ENCODE data around the gene DLGAP1. TPM values are rescaled to one million over a fixed set of nuclear protein-coding genes. Genes with fewer than 3 reads are reported as not detected.

DLGAP1 gene
- total and polyA plus RNA-seq, 2 of the 4 experiments (the other 2 are of a cell fraction): under 0.01 to 0.09 TPM

GRCh38 chr18:3529077-3529476 lies 926.0 kb downstream of the DLGAP1 start:
- Histone ChIP-seq H3K4ac (ENCODE audit: low read depth, low read length) (no peak overlapping the region), H3K9me3 (ENCODE audit: control insufficient read depth, insufficient read depth, low read length) (no peaks in the 10 kb centered on the region), H2BK15ac (ENCODE audit: low read depth, low read length) (no peak overlapping the region), H2AFZ (replicated peaks; ENCODE audit: low read length, poor library complexity) (no peak overlapping the region), H2BK20ac (ENCODE audit: low read depth, low read length) (no peak overlapping the region), H2AK9ac (replicated peaks; ENCODE audit: low read depth, low read length, poor library complexity) (no peak overlapping the region), H3K79me1 (ENCODE audit: low read depth in 1 of 2, low read length in 2 of 2) (no peaks in the 10 kb centered on the region), H4K91ac (ENCODE audit: insufficient read depth, low read depth, low read length) (no peak overlapping the region), H3K4me2 (ENCODE audit: low read depth, low read length) (no peak overlapping the region), H3K27ac (ENCODE audit: insufficient read depth, low read length) (no peak overlapping the region), H3K27me3 (ENCODE audit: control insufficient read depth, insufficient read depth, low read length) (no peaks in the 10 kb centered on the region), H4K8ac (ENCODE audit: low read depth in 2 of 2, low read length in 2 of 2) (no peak overlapping the region), H3K36me3 (ENCODE audit: control insufficient read depth, insufficient read depth, low read length) (no peaks in the 10 kb centered on the region), H3K9ac (ENCODE audit: low read depth, low read length) (no peak overlapping the region), H3K56ac (ENCODE audit: extremely low read depth, insufficient read depth, low read length) (no peak overlapping the region), H3K9me1 (ENCODE audit: insufficient read depth, low read length) (no peaks in the 10 kb centered on the region), H3K4me3 (ENCODE audit: insufficient read depth, low read depth, low read length) (no peak overlapping the region), H3K14ac (replicated peaks; ENCODE audit: low read depth, low read length) (no peak overlapping the region), H3K23ac (ENCODE audit: low read depth, low read length) (no peak overlapping the region), H3K18ac (ENCODE audit: low read depth, low read length) (no peak overlapping the region), H2AK5ac (ENCODE audit: low read depth, low read length) (no peak overlapping the region), H3K4me1 (ENCODE audit: control insufficient read depth, insufficient read depth, low read length) (peaks cover 2% of the 10 kb centered on the region; the same call in 1 of the 2 replicates), H2BK5ac (ENCODE audit: low read depth, low read length, poor library complexity, severe bottlenecking) (no peak overlapping the region), H4K20me1 (ENCODE audit: insufficient read depth, low read length) (no peaks in the 10 kb centered on the region), H2BK120ac (ENCODE audit: low read depth, low read length) (no peak overlapping the region), H4K5ac (ENCODE audit: low read depth, low read length) (no peak overlapping the region)
- in situ Hi-C loops (cut with MboI; ENCODE audit: low sequenced_read_pairs) (no loop called here), intact Hi-C loops (cut with micrococcal nuclease) (no loop called here), dilution Hi-C loops (cut with HindIII; ENCODE audit: low sequenced_read_pairs, unreplicated experiment) (no loop called here)
- no peak for DNase-seq
- TF ChIP-seq POLR2A (IDR thresholded peaks at IDR 0.05; ENCODE audit: low read depth, low read length) (no peak), SMC3 (IDR thresholded peaks at IDR 0.05; ENCODE audit: low read depth, low read length) (no peak), FOS (IDR thresholded peaks at IDR 0.05; ENCODE audit: low read depth, low read length) (no peak), MAFK (IDR thresholded peaks at IDR 0.05; ENCODE audit: low read depth, low read length) (no peak), BHLHE40 (IDR thresholded peaks at IDR 0.05; ENCODE audit: low read depth, low read length) (no peak), CEBPB (IDR thresholded peaks at IDR 0.05; ENCODE audit: low read depth, low read length) (no peak), ELK1 (IDR thresholded peaks at IDR 0.05; ENCODE audit: borderline replicate concordance, low read depth, low read length) (no peak), RFX5 (IDR thresholded peaks at IDR 0.05; ENCODE audit: low read depth, low read length) (no peak), NFE2L2 (IDR thresholded peaks at IDR 0.05; ENCODE audit: low read depth, low read length) (no peak), RAD21 (IDR thresholded peaks at IDR 0.05; ENCODE audit: low read length) (no peak), RCOR1 (IDR thresholded peaks at IDR 0.05; ENCODE audit: insufficient replicate concordance, low read length) (no peak), MXI1 (IDR thresholded peaks at IDR 0.05; ENCODE audit: borderline replicate concordance, low read depth, low read length) (no peak)
- TF ChIP-seq, protein P1, sequence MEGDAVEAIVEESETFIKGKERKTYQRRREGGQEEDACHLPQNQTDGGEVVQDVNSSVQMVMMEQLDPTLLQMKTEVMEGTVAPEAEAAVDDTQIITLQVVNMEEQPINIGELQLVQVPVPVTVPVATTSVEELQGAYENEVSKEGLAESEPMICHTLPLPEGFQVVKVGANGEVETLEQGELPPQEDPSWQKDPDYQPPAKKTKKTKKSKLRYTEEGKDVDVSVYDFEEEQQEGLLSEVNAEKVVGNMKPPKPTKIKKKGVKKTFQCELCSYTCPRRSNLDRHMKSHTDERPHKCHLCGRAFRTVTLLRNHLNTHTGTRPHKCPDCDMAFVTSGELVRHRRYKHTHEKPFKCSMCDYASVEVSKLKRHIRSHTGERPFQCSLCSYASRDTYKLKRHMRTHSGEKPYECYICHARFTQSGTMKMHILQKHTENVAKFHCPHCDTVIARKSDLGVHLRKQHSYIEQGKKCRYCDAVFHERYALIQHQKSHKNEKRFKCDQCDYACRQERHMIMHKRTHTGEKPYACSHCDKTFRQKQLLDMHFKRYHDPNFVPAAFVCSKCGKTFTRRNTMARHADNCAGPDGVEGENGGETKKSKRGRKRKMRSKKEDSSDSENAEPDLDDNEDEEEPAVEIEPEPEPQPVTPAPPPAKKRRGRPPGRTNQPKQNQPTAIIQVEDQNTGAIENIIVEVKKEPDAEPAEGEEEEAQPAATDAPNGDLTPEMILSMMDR (conservative IDR thresholded peaks at IDR 0.05; ENCODE audit: low read depth, low read length): no peak
- no TSS peak for BruUV-seq (replicated peaks)
- ATAC-seq (ENCODE audit: low read depth): no peak
- ChIA-PET POLR2A (ENCODE audit: unreplicated experiment) (no interaction called here), CTCF (interaction anchor here (1.1 kb wide), 1 partner anchor 15 kb away, joined by 4 read pairs; no protein-coding TSS in a partner anchor)
- WGBS, 2 experiments (ENCODE audit: extremely low coverage in 2 of 2, insufficient read length in 1 of 2): no CpG with 5 or more reads among the region's 3 CpGs
